Kidney (tissue), 14 donors: ENCODE results near the gene CYSTM1. TPM values are rescaled to one million over a fixed set of nuclear protein-coding genes. Genes with fewer than 3 reads are reported as not detected.
A peak's percentile ranks its signal among the peaks of the same experiment; 100 is the strongest.

Experiments
- DNase-seq, 5 donors: peaks; one replicate each; pipeline ENCODE4 v3.0.0-alpha.2; 2013 to 2020
- FAIRE-seq: peaks from 2 replicates; lab custom pipeline; 2012; peaks lifted over from hg19 to GRCh38; lab: Jason Lieb, UNC
- H3K27ac ChIP-seq, 2 donors: one replicate each; pipeline ENCODE4 v1.7.0; 2013; ENCODE audit warnings: low read depth in 2 of 2, low read length in 2 of 2, inconsistent platforms in 1 of 2
- H3K27me3 ChIP-seq: one replicate; pipeline ENCODE4 v1.7.1; 2013; ENCODE audit warnings: low read length, inconsistent platforms; ENCODE audit not compliant: control insufficient read depth, insufficient read depth
- H3K36me3 ChIP-seq, 3 donors: one replicate each; pipeline versions ENCODE4 v1.7.0 to v1.7.1; 2013; ENCODE audit warnings: low read length in 3 of 3, control low read depth in 1 of 3, inconsistent platforms in 1 of 3; ENCODE audit not compliant: insufficient read depth in 3 of 3, control insufficient read depth in 2 of 3
- H3K4me1 ChIP-seq, 3 donors: one replicate each; pipeline versions ENCODE4 v1.7.0 to v1.7.1; 2013; ENCODE audit warnings: low read length in 3 of 3, inconsistent platforms in 1 of 3, low read depth in 1 of 3; ENCODE audit not compliant: control insufficient read depth in 2 of 3, insufficient read depth in 2 of 3
- H3K4me3 ChIP-seq, 3 donors: one replicate each; pipeline versions ENCODE4 v1.7.0 to v1.8.1; 2013; ENCODE audit warnings: low read length in 3 of 3, control low read depth in 1 of 3, inconsistent platforms in 1 of 3
- H3K9ac ChIP-seq, 3 donors: one replicate each; pipeline versions ENCODE4 v1.7.0 to v1.7.1; 2013; ENCODE audit warnings: low read length in 3 of 3, control low read depth in 1 of 3, inconsistent platforms in 1 of 3
- H3K9me3 ChIP-seq, 3 donors: one replicate each; pipeline versions ENCODE4 v1.7.0 to v1.7.1; 2013; ENCODE audit warnings: low read length in 3 of 3, control low read depth in 1 of 3, inconsistent platforms in 1 of 3; ENCODE audit not compliant: control insufficient read depth in 2 of 3, insufficient read depth in 1 of 3
- intact Hi-C: fragments of 100-400 bp; cut with DNase I; formaldehyde crosslinking; loops from one replicate; pipeline ENCODE4 v1.11.1; 2022
- polyA plus RNA-seq: library from polyadenylated mRNA; stranded (reverse); fragments of 350-450 nt; fragmentation: Illumina TruSeq; extraction: RNeasy Lipid Tissue Mini Kit (QIAGEN cat#74804); gene quantifications from one replicate; pipeline ENCODE4 v1.2.3, GENCODE V29; 2014; ENCODE audit warnings: low read depth, low replicate concordance; ENCODE audit not compliant: insufficient read depth
- total RNA-seq: library from RNA; stranded (reverse); fragmentation: NEBNext Ultra II Directional; extraction: Animal tissue kit (Norgen Biotek cat#: 25700); gene quantifications from one replicate; pipeline ENCODE4 v1.2.1, GENCODE V29; 2021
- TF ChIP-seq, protein P1 (sequence below): IDR thresholded peaks from 3 replicates; pipeline ENCODE4 v1.5.1; 2012; ENCODE audit warnings: mild to moderate bottlenecking, moderate library complexity, borderline replicate concordance; ENCODE audit not compliant: insufficient read depth; ENCODE audit errors: extremely low read depth
- donor health status: control.
- donor health status: control.
- donor health status: control.
- donor health status: control.
- donor health status: control.
- donor health status: DM: yes; HTN: yes; CAD: no.
- donor health status: Normal renal cell carcinoma (clear cell type).

The CYSTM1 gene
- total and polyA plus RNA-seq, 2 donors from 2014 or later = 157 to 485 TPM

GRCh38 chr5:140168371-140168770, 6.6 kb upstream of the CYSTM1 start:
- H3K36me3 ChIP-seq = no peaks in the 10 kb centered on the region
- H3K4me3 ChIP-seq = no peak overlapping the region
- peaks cover 0 to 8% (median 0%) of the 10 kb centered on the region in 3 donors for H3K4me1 ChIP-seq
- H3K9ac ChIP-seq = no peak overlapping the region
- FAIRE-seq (no peak), DNase-seq (no peak)
- no peak overlapping the region for H3K27ac ChIP-seq
- TF ChIP-seq, protein P1, sequence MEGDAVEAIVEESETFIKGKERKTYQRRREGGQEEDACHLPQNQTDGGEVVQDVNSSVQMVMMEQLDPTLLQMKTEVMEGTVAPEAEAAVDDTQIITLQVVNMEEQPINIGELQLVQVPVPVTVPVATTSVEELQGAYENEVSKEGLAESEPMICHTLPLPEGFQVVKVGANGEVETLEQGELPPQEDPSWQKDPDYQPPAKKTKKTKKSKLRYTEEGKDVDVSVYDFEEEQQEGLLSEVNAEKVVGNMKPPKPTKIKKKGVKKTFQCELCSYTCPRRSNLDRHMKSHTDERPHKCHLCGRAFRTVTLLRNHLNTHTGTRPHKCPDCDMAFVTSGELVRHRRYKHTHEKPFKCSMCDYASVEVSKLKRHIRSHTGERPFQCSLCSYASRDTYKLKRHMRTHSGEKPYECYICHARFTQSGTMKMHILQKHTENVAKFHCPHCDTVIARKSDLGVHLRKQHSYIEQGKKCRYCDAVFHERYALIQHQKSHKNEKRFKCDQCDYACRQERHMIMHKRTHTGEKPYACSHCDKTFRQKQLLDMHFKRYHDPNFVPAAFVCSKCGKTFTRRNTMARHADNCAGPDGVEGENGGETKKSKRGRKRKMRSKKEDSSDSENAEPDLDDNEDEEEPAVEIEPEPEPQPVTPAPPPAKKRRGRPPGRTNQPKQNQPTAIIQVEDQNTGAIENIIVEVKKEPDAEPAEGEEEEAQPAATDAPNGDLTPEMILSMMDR = no peak
- intact Hi-C loops = no loop called here
- no peaks in the 10 kb centered on the region for H3K9me3 ChIP-seq
- H3K27me3 ChIP-seq = no peaks in the 10 kb centered on the region

DNA sequence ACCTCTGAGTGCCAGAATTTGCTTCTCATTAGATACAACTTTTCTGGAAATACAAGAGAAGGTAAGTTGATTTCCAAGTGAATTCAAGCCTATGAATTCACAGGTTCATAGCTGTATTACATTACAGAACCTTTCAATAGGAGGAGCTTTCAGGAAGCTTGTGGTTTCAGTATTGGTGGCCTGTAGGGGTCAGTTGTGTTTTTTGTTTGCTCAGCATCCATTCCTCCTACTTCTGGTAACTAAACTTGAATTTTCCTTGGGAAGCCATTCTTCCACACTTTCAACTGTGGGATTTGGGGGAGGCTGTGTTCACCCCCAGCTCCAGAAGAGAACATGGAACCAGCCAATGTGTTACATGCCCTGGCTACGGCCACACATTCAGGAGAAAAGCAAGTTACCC, 5.6 kb upstream of the CYSTM1 start:
- H3K36me3 ChIP-seq = no peaks in the 10 kb centered on the region
- FAIRE-seq (no peak), DNase-seq (no peak)
- H3K9ac ChIP-seq = no peak overlapping the region
- H3K4me3 ChIP-seq = no peak overlapping the region
- TF ChIP-seq, protein P1 = peak; percentile 48
- no peaks in the 10 kb centered on the region for H3K27me3 ChIP-seq
- H3K9me3 ChIP-seq = no peaks in the 10 kb centered on the region
- intact Hi-C loops = no loop called here
- peaks cover 0 to 8% (median 0%) of the 10 kb centered on the region in 3 donors for H3K4me1 ChIP-seq
- no peak overlapping the region for H3K27ac ChIP-seq

GRCh38 chr5:140172483-140172882, 2.5 kb upstream of the CYSTM1 start:
- no peak for DNase-seq
- Histone ChIP-seq H3K36me3 (no peaks in the 10 kb centered on the region), H3K27ac (no peak overlapping the region), H3K9me3 (no peaks in the 10 kb centered on the region), H3K4me3 (no peak overlapping the region), H3K27me3 (no peaks in the 10 kb centered on the region), H3K4me1 (peaks cover 0 to 6% (median 2%) of the 10 kb centered on the region in 3 donors), H3K9ac (no peak overlapping the region)
- FAIRE-seq = no peak
- intact Hi-C loops = no loop called here
- TF ChIP-seq, protein P1 = no peak

DNA sequence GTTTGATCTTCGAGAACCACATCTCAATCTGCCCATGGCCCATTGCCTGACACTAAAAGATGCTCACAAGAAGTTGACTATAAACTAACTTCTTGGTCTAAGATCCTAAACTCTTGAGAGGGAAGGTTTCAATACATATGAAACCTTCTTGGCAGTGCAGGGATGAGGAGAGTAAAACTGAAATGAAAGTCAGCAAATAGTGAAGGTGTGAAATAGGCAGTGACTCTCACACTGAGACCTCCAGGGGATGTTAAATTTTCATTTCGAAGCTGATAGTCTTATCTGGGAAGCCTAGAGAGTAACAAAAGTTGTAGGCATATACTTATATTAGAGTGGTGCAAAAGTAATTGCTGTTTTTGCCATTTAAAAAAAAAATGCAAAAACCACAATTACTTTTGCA, 974 bp upstream of the CYSTM1 start:
- H3K4me3 ChIP-seq = no peak overlapping the region
- H3K36me3 ChIP-seq = no peaks in the 10 kb centered on the region
- H3K27ac ChIP-seq = no peak overlapping the region

More for the DNA sequence above, 974 bp upstream of the CYSTM1 start:
- peaks cover 0 to 12% (median 10%) of the 10 kb centered on the region in 3 donors for H3K4me1 ChIP-seq
- no peaks in the 10 kb centered on the region for H3K27me3 ChIP-seq
- no peak overlapping the region for H3K9ac ChIP-seq
- FAIRE-seq (no peak), DNase-seq (no peak)
- TF ChIP-seq, protein P1 = no peak
- intact Hi-C loops = no loop called here
- no peaks in the 10 kb centered on the region for H3K9me3 ChIP-seq
